Heart right ventricle (tissue), 16 donors: ENCODE measurements around the gene SLC37A3. TPM values are rescaled to one million over a fixed set of nuclear protein-coding genes. Genes with fewer than 3 reads are reported as not detected.

Experiments used
- ATAC-seq, 8 donors: fragments of 200-7000 bp; cut with Tn5 transposase; one replicate each; pipeline ENCODE4 v1.9.1; 2020; ENCODE audit warnings: mild to moderate bottlenecking in 8 of 8, moderate library complexity in 8 of 8, moderate number of reproducible peaks in 1 of 8
- DNase-seq, 2 donors: peaks; one replicate each; pipeline ENCODE4 v3.0.0-alpha.2; 2020
- H3K27ac ChIP-seq, 10 donors: fragments of 200-600 bp; sonication (generic) in 2 of 10; one replicate each; pipeline versions ENCODE4 v1.5.0 to v1.8.0; 2020 to 2022; ENCODE audit warnings: mild to moderate bottlenecking in 3 of 10
- H3K27me3 ChIP-seq, 7 donors: fragments of 200-600 bp; one replicate each; pipeline ENCODE4 v1.8.0; 2021 to 2022; ENCODE audit warnings: mild to moderate bottlenecking in 2 of 7
- H3K36me3 ChIP-seq, 9 donors: fragments of 200-600 bp; sonication (generic) in 1 of 9; one replicate each; pipeline versions ENCODE4 v1.5.0 to v1.8.0; 2020 to 2022; ENCODE audit warnings: mild to moderate bottlenecking in 2 of 9
- H3K4me1 ChIP-seq, 9 donors: fragments of 200-600 bp; sonication (generic) in 1 of 9; one replicate each; pipeline versions ENCODE4 v1.5.0 to v1.8.0; 2020 to 2022; ENCODE audit warnings: mild to moderate bottlenecking in 4 of 9
- H3K4me3 ChIP-seq, 10 donors: fragments of 200-600 bp; sonication (generic) in 2 of 10; one replicate each; pipeline versions ENCODE4 v1.5.0 to v1.8.0; 2020 to 2022; ENCODE audit warnings: mild to moderate bottlenecking in 7 of 10, moderate library complexity in 2 of 10
- H3K9me3 ChIP-seq, 11 donors: fragments of 200-600 bp in 10 of 11; sonication (generic) in 2 of 11; one replicate each; pipeline versions ENCODE4 v1.5.0 to v1.8.0; 2013 to 2022; ENCODE audit warnings: mild to moderate bottlenecking in 2 of 11, control low read depth in 1 of 11, moderate library complexity in 1 of 11
- WGBS, 2 donors: extraction: QIAGEN DNeasy Blood & Tissue Kit; methylation state at CpG; one replicate each; pipeline ENCODE4 v1.1.7; 2013; ENCODE audit warnings: inconsistent platforms in 1 of 2; 5-methylcytosine and 5-hydroxymethylcytosine counted together
- intact Hi-C, 10 donors: fragments of 100-400 bp; cut with DNase I; formaldehyde crosslinking; loops; one replicate each; pipeline versions ENCODE4 v1.11.1 to v1.14.2; 2022
- long read RNA-seq, 3 donors: library from polyadenylated mRNA; unstranded; transcript quantifications; one replicate each; pipeline ENCODE4 v2.0.0, GENCODE V29; 2020 to 2021
- polyA plus RNA-seq, 2 donors: library from polyadenylated mRNA; stranded (reverse); fragments of 200-250 nt; gene quantifications; one replicate each; pipeline ENCODE4 v1.2.3, GENCODE V29; 2013
- total RNA-seq, 10 donors: library from RNA; stranded (reverse); fragmentation: NEBNext Ultra II Directional in 3 of 10; extraction: Animal tissue kit (Norgen Biotek cat#: 25700) in 3 of 10; gene quantifications; one replicate each; pipeline versions ENCODE4 v1.2.1 to v1.2.4, GENCODE V29; 2021 to 2023
- TF ChIP-seq, protein P1 (sequence below), 9 donors: fragments of 200-600 bp; sonication (generic) in 2 of 9; IDR thresholded peaks; one replicate each; pipeline versions ENCODE4 v1.5.0 to v1.8.0; 2021 to 2022; ENCODE audit warnings: antibody characterized with exemption in 9 of 9, mild to moderate bottlenecking in 5 of 9, moderate library complexity in 1 of 9
- donor health status: Arrhythmogenic right ventricular cardiomyopathy.
- donor health status: ischemic (EF 13 %, LVEDD 7.1; RV severe dilation, severe dysfunction).
- donor health status: healthy with polysubstance abuse.
- donor health status: DM: no; HTN: yes; CAD: no.
- donor health status: DM: no; HTN: no; CAD: no.
- donor health status: ischemic (EF 25% LVEDD 6.9; RV normal size, moderate dysfunction).
- donor health status: ischemic (EF 25% LVEDD 5.7; RV mildly dilated, moderate dysfunction).
- donor health status: healthy.
- donor health status: DM: yes; HTN: yes; CAD: no.
- donor health status: Ischemic cardiomyopathy.
- donor health status: ischemic (EF 35%, LVEDD 5.7; RV mildly dilated, moderate dysfunction).
- donor health status: nonischemic (EF 11% LVEDD 7.7; RV severe dilation, severe dysfunction).
- donor health status: DM: yes; HTN: yes; CAD: no.
- donor health status: PGD.
- donor health status: ischemic (EF 29% LVEDD 5.4; RV normal size, mild dysfunction).
- donor health status: nonischemic (EF 23%, LVEDD 6.1; RV moderate dilation, normal function).

Gene SLC37A3, protein sequence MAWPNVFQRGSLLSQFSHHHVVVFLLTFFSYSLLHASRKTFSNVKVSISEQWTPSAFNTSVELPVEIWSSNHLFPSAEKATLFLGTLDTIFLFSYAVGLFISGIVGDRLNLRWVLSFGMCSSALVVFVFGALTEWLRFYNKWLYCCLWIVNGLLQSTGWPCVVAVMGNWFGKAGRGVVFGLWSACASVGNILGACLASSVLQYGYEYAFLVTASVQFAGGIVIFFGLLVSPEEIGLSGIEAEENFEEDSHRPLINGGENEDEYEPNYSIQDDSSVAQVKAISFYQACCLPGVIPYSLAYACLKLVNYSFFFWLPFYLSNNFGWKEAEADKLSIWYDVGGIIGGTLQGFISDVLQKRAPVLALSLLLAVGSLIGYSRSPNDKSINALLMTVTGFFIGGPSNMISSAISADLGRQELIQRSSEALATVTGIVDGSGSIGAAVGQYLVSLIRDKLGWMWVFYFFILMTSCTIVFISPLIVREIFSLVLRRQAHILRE
- total RNA-seq (10 to 100 TPM in 5 of 10 donors, 1 to 10 TPM in 5; 5.2 to 14.1 (median 10.1) TPM), polyA plus RNA-seq (10 to 100 TPM in 1 of 2 donors, 1 to 10 TPM in 1; 7.3 to 16.6 TPM)
- long read RNA-seq, donor 1, transcript SLC37A3-201 (15 exons, 3,349 nt): major isoform, 12 of 25 reads
- long read RNA-seq, donor 1, partial matches to known transcripts: 2 of 25 reads
- long read RNA-seq, donor 1, other reads (novel, unspliced or antisense): 9 of 25 reads
- long read RNA-seq, donor 2, transcript SLC37A3-201 (15 exons, 3,349 nt): major isoform, 12 of 22 reads
- long read RNA-seq, donor 2, partial matches to known transcripts: 2 of 22 reads
- long read RNA-seq, donor 2, other reads (novel, unspliced or antisense): 7 of 22 reads
- long read RNA-seq, donor 3, transcript SLC37A3-201 (15 exons, 3,349 nt): major isoform, 25 of 52 reads
- long read RNA-seq, donor 3, partial matches to known transcripts: 3 of 52 reads
- long read RNA-seq, donor 3, other reads (novel, unspliced or antisense): 21 of 52 reads

- WGBS, 2 donors: 0% methylated on average over 66 of the region's 66 CpGs
- intact Hi-C loops: no loop called here
Observed at GRCh38 chr7:140397784-140398750, at the start of gene SLC37A3. SLC37A3 (minus strand) TSS chr7:140398530; CDS start chr7:140382526, 16,004 bp downstream.

GRCh38 chr7:140447841-140448240, 49.5 kb upstream of the SLC37A3 start:
- H3K27ac ChIP-seq: no peak overlapping the region
- DNase-seq (no peak), ATAC-seq (no peak)
- intact Hi-C loops: no loop called here
- no peaks in the 10 kb centered on the region for H3K9me3 ChIP-seq
- WGBS, 2 donors: 89 to 90% methylated on average over 7 of the region's 7 CpGs
- TF ChIP-seq, protein P1, sequence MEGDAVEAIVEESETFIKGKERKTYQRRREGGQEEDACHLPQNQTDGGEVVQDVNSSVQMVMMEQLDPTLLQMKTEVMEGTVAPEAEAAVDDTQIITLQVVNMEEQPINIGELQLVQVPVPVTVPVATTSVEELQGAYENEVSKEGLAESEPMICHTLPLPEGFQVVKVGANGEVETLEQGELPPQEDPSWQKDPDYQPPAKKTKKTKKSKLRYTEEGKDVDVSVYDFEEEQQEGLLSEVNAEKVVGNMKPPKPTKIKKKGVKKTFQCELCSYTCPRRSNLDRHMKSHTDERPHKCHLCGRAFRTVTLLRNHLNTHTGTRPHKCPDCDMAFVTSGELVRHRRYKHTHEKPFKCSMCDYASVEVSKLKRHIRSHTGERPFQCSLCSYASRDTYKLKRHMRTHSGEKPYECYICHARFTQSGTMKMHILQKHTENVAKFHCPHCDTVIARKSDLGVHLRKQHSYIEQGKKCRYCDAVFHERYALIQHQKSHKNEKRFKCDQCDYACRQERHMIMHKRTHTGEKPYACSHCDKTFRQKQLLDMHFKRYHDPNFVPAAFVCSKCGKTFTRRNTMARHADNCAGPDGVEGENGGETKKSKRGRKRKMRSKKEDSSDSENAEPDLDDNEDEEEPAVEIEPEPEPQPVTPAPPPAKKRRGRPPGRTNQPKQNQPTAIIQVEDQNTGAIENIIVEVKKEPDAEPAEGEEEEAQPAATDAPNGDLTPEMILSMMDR (IDR thresholded peaks at IDR 0.05): no peak
- H3K27me3 ChIP-seq: no peaks in the 10 kb centered on the region
- peaks cover 0 to 17% (median 7%) of the 10 kb centered on the region in 9 donors for H3K4me1 ChIP-seq
- H3K4me3 ChIP-seq: no peak overlapping the region
- peaks cover 0 to 16% (median 0%) of the 10 kb centered on the region in 9 donors for H3K36me3 ChIP-seq

More at GRCh38 chr7:140397784-140398750, at the start of gene SLC37A3:
- H3K27ac ChIP-seq: peak within 1 kb of the TSS; percentile 29 to 94 (median 88)
- H3K9me3 ChIP-seq: no peaks in the 10 kb centered on the region
- TF ChIP-seq, protein P1 (IDR thresholded peaks at IDR 0.05): peak in 5 of 9 donors; percentile 13 to 36 (median 20)
- H3K27me3 ChIP-seq: peaks cover 0 to 32% (median 18%) of the 10 kb centered on the region in 7 donors
- peaks cover 0 to 23% (median 16%) of the 10 kb centered on the region in 9 donors for H3K4me1 ChIP-seq
- H3K4me3 ChIP-seq: peak within 1 kb of the TSS; percentile 82 to 99 (median 96)
- DNase-seq: peak; percentile 86 to 87
- H3K36me3 ChIP-seq: no peaks in the 10 kb centered on the region
- ATAC-seq: peak; percentile 96 to 99 (median 98)

DNA sequence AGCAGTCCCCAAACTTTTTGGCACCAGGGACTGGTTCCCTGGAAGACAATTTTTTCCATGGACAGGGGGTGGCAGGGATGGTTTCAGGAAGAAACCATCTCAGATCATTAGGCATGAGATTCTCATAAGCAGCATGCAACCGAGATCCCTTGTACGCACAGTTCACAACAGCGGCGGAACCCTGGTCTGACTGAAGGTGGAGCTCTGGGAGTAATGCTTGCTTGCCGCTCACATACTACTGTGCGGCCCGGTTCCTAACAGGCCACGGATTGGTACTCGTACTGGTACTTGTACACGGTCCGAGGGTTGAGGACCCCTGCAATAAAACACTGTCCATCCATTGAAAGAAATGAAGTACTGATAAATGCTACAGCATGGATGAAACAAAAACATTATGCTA, 48.1 kb upstream of the SLC37A3 start:
- TF ChIP-seq, protein P1 (IDR thresholded peaks at IDR 0.05): no peak
- no peak overlapping the region for H3K4me3 ChIP-seq
- 87 to 96% methylated on average over 11 of the region's 11 CpGs for WGBS, 2 donors
- H3K27me3 ChIP-seq: no peaks in the 10 kb centered on the region
- H3K36me3 ChIP-seq: peaks cover 0 to 2% (median 0%) of the 10 kb centered on the region in 9 donors
- H3K27ac ChIP-seq: no peak overlapping the region
- peaks cover 0 to 17% (median 7%) of the 10 kb centered on the region in 9 donors for H3K4me1 ChIP-seq
- DNase-seq (no peak), ATAC-seq (no peak)
- no peaks in the 10 kb centered on the region for H3K9me3 ChIP-seq
- intact Hi-C loops: no loop called here
